GM12878 (cell line): ENCODE data around the gene C1orf21.

Experiments
- EP300 ChIP-seq, 2 experiments: fragments of 150-350 bp in 1 of 2; IDR thresholded peaks; 2 replicates each; pipeline ENCODE4 v1.6.1; 2011 to 2012; ENCODE audit warnings: low read depth in 2 of 2, low read length in 2 of 2, borderline replicate concordance in 1 of 2, improper control_type of control experiment in 1 of 2, inconsistent platforms in 1 of 2; ENCODE audit not compliant: control insufficient read depth in 1 of 2
- ETV6 ChIP-seq, 2 experiments: fragments of 450-650 bp in 1 of 2; IDR thresholded peaks in 1 of 2; conservative IDR thresholded peaks in 1 of 2; 2 replicates each; pipeline ENCODE4 v1.6.1; 2014; ENCODE audit warnings: antibody characterized with exemption in 1 of 2, borderline replicate concordance in 1 of 2, low read depth in 1 of 2, mild to moderate bottlenecking in 1 of 2, moderate library complexity in 1 of 2
- EZH2 ChIP-seq: IDR thresholded peaks from 2 replicates; pipeline ENCODE4 v1.6.1; 2012; ENCODE audit warnings: low read depth, mild to moderate bottlenecking, control low read depth, inconsistent platforms, low read length, borderline replicate concordance; ENCODE audit not compliant: control insufficient read depth
- GATAD2B ChIP-seq: fragments of 450-650 bp; conservative IDR thresholded peaks from 2 replicates; pipeline ENCODE4 v1.6.1; 2017; ENCODE audit warnings: low read depth, mild to moderate bottlenecking, moderate library complexity
- NR2F1 ChIP-seq: fragments of 450-650 bp; conservative IDR thresholded peaks from 2 replicates; pipeline ENCODE4 v1.6.1; 2017; ENCODE audit warnings: mild to moderate bottlenecking
- POLR2A ChIP-seq: IDR thresholded peaks from 2 replicates; pipeline ENCODE4 v1.6.1; 2011; ENCODE audit warnings: low read depth, mild to moderate bottlenecking, low read length
- SUPT20H ChIP-seq: IDR thresholded peaks from 2 replicates; pipeline ENCODE4 v1.6.1; 2011; ENCODE audit warnings: low read depth, mild to moderate bottlenecking, low read length, moderate library complexity, borderline replicate concordance; ENCODE audit not compliant: control insufficient read depth
- TF ChIP-seq, protein P1 (sequence below), 3 experiments: IDR thresholded peaks in 2 of 3; conservative IDR thresholded peaks in 1 of 3; 2 replicates each; pipeline ENCODE4 v1.5.1; 2011; ENCODE audit warnings: low read depth in 3 of 3, low read length in 3 of 3, mild to moderate bottlenecking in 3 of 3, control low read depth in 2 of 3, moderate library complexity in 2 of 3, inconsistent platforms in 1 of 3, mixed read lengths in 1 of 3; ENCODE audit not compliant: control insufficient read depth in 2 of 3, insufficient read depth in 1 of 3; ENCODE audit errors: extremely low read depth in 1 of 3
- TF ChIP-seq, protein P2 (sequence below): IDR thresholded peaks from 2 replicates; pipeline ENCODE4 v1.6.1; 2012; ENCODE audit warnings: low read depth, low read length, improper control_type of control experiment
- TF ChIP-seq, protein P3 (sequence below): fragments of 450-650 bp; IDR thresholded peaks from 2 replicates; pipeline ENCODE4 v1.6.1; 2016; ENCODE audit warnings: mild to moderate bottlenecking
- TF ChIP-seq, protein P4 (sequence below): fragments of 450-650 bp; IDR thresholded peaks from 2 replicates; pipeline ENCODE4 v1.6.1; 2016; ENCODE audit warnings: mild to moderate bottlenecking, moderate library complexity, borderline replicate concordance
- TF ChIP-seq, protein P5 (sequence below): IDR thresholded peaks from 2 replicates; pipeline ENCODE4 v1.6.1; 2012; ENCODE audit warnings: low read depth, low read length, improper control_type of control experiment

DNA sequence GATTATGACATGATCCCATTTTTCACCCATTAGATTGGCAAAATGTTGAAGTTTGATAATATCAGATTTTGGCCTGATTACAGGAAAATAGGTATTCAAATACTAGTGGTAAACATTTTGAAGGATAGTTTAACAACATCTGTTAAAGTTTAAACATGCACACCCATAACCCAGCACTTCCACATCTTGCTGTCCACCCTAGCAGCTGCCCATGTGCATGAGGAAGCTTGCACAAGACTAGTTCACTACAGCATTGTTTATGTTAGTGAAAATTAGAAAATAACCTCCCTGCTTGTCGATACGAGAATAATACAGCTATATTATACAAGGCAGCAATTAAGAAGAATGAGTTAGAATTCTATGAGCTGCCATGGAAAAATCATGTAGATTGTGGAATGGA, 127.6 kb downstream of the C1orf21 start:
- TF ChIP-seq GATAD2B (no peak), NR2F1 (no peak), POLR2A (no peak), EP300 (IDR thresholded peaks at IDR 0.05; ENCODE audit: borderline replicate concordance in 1 of 2, control insufficient read depth in 1 of 2, low read depth in 2 of 2, low read length in 2 of 2) (no peak), EZH2 (no peak), ETV6 (conservative IDR thresholded peaks at IDR 0.05 in 1 of 2, IDR thresholded peaks at IDR 0.05 in 1 of 2; ENCODE audit: borderline replicate concordance in 1 of 2, low read depth in 1 of 2) (no peak), SUPT20H (no peak)
- TF ChIP-seq, protein P1, sequence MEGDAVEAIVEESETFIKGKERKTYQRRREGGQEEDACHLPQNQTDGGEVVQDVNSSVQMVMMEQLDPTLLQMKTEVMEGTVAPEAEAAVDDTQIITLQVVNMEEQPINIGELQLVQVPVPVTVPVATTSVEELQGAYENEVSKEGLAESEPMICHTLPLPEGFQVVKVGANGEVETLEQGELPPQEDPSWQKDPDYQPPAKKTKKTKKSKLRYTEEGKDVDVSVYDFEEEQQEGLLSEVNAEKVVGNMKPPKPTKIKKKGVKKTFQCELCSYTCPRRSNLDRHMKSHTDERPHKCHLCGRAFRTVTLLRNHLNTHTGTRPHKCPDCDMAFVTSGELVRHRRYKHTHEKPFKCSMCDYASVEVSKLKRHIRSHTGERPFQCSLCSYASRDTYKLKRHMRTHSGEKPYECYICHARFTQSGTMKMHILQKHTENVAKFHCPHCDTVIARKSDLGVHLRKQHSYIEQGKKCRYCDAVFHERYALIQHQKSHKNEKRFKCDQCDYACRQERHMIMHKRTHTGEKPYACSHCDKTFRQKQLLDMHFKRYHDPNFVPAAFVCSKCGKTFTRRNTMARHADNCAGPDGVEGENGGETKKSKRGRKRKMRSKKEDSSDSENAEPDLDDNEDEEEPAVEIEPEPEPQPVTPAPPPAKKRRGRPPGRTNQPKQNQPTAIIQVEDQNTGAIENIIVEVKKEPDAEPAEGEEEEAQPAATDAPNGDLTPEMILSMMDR (IDR thresholded peaks at IDR 0.05 in 2 of 3, conservative IDR thresholded peaks at IDR 0.05 in 1 of 3; ENCODE audit: control insufficient read depth in 2 of 3, extremely low read depth in 1 of 3, insufficient read depth in 1 of 3, low read depth in 3 of 3, low read length in 3 of 3) = no peak
- TF ChIP-seq, protein P2, sequence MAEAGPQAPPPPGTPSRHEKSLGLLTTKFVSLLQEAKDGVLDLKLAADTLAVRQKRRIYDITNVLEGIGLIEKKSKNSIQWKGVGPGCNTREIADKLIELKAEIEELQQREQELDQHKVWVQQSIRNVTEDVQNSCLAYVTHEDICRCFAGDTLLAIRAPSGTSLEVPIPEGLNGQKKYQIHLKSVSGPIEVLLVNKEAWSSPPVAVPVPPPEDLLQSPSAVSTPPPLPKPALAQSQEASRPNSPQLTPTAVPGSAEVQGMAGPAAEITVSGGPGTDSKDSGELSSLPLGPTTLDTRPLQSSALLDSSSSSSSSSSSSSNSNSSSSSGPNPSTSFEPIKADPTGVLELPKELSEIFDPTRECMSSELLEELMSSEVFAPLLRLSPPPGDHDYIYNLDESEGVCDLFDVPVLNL = no peak
- TF ChIP-seq, protein P3, sequence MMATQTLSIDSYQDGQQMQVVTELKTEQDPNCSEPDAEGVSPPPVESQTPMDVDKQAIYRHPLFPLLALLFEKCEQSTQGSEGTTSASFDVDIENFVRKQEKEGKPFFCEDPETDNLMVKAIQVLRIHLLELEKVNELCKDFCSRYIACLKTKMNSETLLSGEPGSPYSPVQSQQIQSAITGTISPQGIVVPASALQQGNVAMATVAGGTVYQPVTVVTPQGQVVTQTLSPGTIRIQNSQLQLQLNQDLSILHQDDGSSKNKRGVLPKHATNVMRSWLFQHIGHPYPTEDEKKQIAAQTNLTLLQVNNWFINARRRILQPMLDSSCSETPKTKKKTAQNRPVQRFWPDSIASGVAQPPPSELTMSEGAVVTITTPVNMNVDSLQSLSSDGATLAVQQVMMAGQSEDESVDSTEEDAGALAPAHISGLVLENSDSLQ = no peak
- TF ChIP-seq, protein P4, sequence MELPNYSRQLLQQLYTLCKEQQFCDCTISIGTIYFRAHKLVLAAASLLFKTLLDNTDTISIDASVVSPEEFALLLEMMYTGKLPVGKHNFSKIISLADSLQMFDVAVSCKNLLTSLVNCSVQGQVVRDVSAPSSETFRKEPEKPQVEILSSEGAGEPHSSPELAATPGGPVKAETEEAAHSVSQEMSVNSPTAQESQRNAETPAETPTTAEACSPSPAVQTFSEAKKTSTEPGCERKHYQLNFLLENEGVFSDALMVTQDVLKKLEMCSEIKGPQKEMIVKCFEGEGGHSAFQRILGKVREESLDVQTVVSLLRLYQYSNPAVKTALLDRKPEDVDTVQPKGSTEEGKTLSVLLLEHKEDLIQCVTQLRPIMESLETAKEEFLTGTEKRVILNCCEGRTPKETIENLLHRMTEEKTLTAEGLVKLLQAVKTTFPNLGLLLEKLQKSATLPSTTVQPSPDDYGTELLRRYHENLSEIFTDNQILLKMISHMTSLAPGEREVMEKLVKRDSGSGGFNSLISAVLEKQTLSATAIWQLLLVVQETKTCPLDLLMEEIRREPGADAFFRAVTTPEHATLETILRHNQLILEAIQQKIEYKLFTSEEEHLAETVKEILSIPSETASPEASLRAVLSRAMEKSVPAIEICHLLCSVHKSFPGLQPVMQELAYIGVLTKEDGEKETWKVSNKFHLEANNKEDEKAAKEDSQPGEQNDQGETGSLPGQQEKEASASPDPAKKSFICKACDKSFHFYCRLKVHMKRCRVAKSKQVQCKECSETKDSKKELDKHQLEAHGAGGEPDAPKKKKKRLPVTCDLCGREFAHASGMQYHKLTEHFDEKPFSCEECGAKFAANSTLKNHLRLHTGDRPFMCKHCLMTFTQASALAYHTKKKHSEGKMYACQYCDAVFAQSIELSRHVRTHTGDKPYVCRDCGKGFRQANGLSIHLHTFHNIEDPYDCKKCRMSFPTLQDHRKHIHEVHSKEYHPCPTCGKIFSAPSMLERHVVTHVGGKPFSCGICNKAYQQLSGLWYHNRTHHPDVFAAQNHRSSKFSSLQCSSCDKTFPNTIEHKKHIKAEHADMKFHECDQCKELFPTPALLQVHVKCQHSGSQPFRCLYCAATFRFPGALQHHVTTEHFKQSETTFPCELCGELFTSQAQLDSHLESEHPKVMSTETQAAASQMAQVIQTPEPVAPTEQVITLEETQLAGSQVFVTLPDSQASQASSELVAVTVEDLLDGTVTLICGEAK = no peak
- TF ChIP-seq, protein P5, sequence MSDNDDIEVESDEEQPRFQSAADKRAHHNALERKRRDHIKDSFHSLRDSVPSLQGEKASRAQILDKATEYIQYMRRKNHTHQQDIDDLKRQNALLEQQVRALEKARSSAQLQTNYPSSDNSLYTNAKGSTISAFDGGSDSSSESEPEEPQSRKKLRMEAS = no peak
